ENCODE measurements around the gene LCN15.

DNA sequence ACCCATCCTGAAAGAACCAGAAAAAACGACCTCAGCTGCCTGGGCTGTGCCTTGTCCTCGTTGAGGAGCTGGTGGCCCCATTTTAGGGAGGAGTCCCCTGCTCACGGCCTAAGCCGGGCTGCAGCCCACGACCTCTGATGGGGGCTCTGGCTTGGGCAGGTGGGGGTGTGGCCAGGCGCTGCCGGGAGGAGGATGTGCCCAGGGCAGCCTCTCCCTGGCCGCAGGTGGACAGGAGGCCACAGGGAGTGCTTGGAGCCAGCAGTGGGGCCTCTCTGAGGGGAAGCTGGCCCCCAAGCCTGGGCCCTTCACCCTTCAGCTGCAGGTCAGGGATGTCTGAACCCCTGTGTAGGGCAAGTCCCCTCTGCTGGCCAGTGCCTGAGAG, 49.4 kb downstream of the LCN15 start:
- TF ChIP-seq, protein P1, sequence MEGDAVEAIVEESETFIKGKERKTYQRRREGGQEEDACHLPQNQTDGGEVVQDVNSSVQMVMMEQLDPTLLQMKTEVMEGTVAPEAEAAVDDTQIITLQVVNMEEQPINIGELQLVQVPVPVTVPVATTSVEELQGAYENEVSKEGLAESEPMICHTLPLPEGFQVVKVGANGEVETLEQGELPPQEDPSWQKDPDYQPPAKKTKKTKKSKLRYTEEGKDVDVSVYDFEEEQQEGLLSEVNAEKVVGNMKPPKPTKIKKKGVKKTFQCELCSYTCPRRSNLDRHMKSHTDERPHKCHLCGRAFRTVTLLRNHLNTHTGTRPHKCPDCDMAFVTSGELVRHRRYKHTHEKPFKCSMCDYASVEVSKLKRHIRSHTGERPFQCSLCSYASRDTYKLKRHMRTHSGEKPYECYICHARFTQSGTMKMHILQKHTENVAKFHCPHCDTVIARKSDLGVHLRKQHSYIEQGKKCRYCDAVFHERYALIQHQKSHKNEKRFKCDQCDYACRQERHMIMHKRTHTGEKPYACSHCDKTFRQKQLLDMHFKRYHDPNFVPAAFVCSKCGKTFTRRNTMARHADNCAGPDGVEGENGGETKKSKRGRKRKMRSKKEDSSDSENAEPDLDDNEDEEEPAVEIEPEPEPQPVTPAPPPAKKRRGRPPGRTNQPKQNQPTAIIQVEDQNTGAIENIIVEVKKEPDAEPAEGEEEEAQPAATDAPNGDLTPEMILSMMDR (IDR thresholded peaks at IDR 0.05; ENCODE audit: insufficient read depth, low read length, poor library complexity, severe bottlenecking), result no peak
- TF ChIP-seq EZH2phosphoT487 (conservative IDR thresholded peaks at IDR 0.05; ENCODE audit: low read length), result no peak
